NT2/D1 (cell line): ENCODE results near the gene KMT2C.

ENCODE experiments used
- SUZ12 ChIP-seq: IDR thresholded peaks from 2 replicates; pipeline ENCODE4 v1.6.1; 2011; ENCODE audit not compliant: insufficient read length, insufficient read depth; ENCODE audit errors: extremely low read depth
- YY1 ChIP-seq: IDR thresholded peaks from 2 replicates; pipeline ENCODE4 v1.6.1; 2011; ENCODE audit not compliant: insufficient read length, insufficient read depth

GRCh38 chr7:152097330-152097729, 338.5 kb downstream of the KMT2C start:
- no peak for TF ChIP-seq YY1
- TF ChIP-seq SUZ12 = no peak
